MV-4-11 (cell line): ENCODE data around the gene SH3BP4.

Experiments
- DNase-seq: peaks from one replicate; lab custom pipeline; 2025; lab: John Stamatoyannopoulos, UW

SH3BP4 gene, protein sequence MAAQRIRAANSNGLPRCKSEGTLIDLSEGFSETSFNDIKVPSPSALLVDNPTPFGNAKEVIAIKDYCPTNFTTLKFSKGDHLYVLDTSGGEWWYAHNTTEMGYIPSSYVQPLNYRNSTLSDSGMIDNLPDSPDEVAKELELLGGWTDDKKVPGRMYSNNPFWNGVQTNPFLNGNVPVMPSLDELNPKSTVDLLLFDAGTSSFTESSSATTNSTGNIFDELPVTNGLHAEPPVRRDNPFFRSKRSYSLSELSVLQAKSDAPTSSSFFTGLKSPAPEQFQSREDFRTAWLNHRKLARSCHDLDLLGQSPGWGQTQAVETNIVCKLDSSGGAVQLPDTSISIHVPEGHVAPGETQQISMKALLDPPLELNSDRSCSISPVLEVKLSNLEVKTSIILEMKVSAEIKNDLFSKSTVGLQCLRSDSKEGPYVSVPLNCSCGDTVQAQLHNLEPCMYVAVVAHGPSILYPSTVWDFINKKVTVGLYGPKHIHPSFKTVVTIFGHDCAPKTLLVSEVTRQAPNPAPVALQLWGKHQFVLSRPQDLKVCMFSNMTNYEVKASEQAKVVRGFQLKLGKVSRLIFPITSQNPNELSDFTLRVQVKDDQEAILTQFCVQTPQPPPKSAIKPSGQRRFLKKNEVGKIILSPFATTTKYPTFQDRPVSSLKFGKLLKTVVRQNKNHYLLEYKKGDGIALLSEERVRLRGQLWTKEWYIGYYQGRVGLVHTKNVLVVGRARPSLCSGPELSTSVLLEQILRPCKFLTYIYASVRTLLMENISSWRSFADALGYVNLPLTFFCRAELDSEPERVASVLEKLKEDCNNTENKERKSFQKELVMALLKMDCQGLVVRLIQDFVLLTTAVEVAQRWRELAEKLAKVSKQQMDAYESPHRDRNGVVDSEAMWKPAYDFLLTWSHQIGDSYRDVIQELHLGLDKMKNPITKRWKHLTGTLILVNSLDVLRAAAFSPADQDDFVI

DNA sequence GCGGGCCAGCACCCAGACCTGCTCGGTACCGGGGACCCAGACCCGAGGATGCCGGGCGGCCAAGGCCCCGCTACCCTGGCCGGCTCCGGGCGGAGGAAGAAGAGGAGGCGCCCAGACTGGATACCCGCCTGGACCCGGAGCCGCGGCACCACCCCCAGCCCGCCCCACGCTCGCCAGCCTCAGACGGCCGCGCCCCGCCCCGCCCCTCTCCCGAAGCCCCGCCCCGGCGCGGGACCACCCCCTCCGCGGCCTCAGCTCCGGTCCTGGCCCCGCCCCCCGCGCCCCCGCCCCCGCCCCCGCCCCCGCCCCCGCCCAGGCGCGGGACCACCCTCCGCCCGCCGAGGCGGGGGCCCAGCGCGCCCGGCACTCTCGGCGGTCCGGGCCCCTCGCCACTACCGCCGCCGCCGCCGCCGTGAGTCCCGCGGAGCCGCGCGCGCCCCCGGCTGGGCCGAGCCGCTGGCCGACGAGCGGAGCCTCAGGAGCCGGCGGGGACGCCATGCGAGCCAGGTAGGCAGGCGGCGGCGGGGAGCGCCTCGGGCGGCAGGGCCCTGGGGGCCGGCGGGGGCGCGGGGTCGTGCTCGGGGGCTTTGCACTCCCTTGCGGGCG, at the start of gene SH3BP4:
Gene SH3BP4, plus strand, starts transcription at position 354 of the 606 bp plus-strand sequence. CDS start 82,986 bp downstream, outside the sequence.
- DNase-seq = no peak

DNA sequence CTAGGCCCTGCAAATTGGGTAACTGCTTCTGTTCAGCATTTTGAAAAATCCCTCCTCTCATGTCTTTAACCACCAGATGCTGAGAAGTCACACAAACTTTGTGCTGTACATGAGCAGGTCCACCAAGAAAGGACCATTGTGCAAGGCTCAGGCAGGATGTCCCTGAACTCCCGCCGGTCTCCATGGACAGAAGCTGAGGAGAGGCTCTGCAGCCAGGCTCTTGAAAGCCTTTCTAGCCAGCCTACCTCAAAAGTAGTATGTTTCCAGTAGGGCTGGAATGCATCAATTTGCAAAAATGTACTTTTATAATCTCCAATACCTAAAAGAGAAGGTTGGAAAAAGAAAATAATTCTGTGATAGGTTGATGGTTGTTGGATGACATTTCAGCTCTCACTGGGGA, 47.0 kb upstream of the SH3BP4 start:
- DNase-seq = no peak

DNA sequence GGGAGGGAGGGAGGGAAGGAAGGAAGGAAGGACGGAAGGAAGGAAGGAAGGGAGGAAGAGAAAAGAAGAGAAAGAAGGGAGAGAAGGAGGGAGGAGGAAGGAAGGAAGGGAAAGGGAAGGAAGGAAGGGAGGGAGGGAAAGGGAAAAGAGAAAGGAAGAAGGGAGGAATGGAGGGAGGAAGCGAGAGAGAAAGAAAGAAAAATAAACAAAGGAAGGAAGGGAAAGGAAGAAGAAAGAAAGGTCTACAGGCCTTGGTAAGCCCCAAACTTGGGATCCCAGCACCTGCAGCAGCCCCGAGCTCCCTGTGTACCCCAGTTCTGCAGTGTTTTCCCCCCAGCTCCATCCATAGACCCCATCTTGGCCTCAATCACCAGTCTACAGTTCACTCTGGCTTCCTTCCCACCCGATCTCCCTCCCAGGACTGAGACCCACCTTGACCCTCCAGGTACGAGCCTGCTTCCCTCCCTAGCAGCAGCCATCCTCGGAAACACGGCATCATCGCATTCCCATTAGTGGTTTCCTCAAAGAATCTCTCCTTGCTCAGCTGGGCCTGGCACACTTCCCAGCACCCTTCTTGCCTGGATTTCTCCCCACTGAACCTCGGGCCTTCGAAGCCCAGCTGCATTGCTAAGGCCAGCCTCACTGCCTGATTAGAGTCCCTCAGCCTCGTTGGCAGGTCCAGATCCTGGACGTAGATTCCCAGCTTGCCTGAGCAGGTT, 46.1 kb upstream of the SH3BP4 start:
- DNase-seq = no peak

DNA sequence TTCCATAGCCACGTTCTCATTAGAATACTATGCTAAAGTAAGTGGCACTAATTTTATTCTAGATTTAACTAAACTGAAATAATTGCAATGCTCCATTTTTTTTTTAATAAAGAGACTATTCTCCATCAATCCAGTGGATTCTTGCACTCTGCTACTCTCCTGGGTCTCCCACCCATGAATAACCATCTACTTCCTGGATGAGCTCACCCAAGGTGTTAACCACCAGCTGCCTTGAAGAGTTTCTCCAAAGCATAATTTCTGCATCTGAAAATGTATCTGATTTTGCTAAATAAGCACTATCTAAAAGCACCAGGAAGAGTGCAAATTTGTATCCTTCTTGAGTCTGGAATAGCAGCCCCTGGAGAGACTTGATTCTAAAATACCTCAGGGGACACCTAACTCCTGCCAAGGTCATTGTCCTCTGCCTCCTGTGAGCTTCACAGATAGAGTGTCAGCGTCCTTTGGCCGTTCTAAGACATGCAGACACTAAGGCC, 41.6 kb upstream of the SH3BP4 start:
- DNase-seq = no peak

DNA sequence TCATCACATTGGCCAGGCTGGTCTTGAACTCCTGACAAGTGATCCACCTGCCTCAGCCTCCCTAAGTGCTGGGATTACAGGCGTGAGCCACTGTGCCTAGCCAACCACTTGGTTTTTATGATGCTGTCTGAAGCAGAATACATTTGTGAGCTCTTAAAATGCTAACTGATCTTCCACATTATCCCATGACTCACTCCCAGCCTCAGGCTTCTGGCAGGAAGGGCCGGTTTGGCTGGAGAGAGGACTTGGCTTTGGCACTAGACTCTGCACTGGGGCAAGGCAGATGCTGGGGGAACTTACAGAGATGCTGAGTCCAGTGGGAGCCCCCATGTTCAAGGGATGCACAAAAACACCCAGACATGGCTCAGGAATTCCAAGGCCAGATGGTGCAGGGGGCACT, 40.5 kb upstream of the SH3BP4 start:
- DNase-seq = no peak

DNA sequence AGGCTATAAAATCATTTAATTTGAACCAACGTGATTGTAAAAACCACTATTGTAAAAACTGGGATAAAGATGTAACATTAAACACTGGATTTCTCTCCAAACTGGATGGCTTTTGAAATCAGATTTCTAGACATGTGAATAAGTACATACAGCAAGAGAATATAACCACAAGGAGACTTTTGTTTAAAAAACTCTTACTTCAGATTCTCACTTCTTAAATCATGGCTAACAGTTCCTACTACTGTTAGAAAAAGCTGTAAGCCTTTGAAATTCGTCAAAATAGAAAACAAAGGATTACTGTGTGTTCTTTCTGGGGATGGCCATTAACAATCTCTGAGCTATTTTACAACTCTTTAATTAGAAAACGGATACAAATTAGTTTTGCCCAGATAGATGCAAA, 39.4 kb upstream of the SH3BP4 start:
- DNase-seq = no peak

DNA sequence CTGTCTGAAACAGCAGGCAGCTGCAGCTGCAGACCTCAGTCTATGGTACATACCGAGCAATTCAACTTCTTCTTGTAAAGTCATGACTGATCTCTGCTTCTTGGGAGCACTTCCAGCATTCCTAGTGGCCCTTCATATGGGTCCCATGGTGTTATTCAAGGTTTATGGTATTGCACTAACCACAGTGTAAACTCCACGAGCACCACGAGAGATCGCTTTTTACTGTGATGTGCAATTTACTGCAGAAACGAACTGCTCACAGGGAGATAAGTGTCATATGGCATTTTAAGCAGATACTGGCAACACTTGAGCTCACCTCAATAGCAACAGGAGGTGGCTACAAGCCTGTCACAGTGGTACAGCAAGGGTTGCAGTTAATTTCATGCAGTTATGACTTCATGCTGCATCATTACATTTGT, 38.6 kb upstream of the SH3BP4 start:
- no peak for DNase-seq

DNA sequence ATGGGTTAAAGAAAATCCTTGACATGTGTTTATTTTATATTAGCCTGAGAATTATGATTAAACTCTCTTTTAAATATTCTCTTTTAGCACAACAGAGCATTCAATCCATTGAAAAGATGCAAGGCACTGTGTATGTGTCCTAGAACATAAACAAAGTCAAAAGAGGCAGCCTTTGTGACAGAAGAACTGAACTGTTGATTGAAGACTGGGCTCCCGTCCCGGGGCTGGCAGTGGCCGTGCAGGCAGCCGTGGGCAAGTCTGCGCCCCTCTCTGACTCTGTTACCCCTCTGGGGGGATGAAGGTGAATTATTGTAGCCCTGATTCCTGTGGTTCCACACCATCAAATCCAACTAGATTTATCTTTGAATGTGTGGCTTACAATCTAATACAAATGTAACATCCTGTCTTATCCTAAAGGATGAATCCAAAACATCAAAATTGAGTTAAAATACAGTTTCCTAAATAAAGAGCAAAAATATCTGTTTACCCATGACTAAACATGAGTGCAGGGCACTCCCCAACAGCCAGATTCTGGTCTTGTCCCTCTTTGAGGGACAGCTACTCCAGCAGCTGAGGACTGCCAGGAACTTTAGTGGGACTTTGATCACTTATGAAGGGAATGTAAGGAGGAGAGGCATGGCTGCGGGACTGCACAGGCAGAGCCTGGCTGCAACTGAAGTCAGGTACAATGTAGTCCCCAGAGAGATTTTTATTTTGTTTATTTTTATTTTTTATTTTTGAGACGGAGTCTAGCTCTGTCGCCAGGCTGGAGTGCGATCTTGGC, 37.3 kb upstream of the SH3BP4 start:
- no peak for DNase-seq

DNA sequence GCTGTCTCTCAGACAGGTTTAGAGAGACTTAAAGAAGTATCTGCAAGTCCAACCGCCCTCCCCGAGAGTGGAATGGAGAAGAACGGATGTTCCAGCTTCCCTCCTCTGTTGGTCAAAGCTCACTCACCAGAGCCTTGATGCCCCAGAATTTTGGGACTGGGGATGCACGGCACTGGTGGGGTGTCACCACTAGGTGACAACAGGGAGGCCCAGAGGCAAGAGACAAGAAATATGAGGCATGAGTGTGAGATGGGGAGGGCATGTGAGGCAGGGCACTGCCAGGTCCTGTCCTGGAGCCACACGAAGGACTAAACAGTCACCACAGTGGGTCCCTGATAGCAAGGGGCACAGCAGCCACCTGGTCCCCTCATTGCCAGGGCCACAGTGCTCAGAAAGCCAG, 35.1 kb upstream of the SH3BP4 start:
- DNase-seq = no peak

DNA sequence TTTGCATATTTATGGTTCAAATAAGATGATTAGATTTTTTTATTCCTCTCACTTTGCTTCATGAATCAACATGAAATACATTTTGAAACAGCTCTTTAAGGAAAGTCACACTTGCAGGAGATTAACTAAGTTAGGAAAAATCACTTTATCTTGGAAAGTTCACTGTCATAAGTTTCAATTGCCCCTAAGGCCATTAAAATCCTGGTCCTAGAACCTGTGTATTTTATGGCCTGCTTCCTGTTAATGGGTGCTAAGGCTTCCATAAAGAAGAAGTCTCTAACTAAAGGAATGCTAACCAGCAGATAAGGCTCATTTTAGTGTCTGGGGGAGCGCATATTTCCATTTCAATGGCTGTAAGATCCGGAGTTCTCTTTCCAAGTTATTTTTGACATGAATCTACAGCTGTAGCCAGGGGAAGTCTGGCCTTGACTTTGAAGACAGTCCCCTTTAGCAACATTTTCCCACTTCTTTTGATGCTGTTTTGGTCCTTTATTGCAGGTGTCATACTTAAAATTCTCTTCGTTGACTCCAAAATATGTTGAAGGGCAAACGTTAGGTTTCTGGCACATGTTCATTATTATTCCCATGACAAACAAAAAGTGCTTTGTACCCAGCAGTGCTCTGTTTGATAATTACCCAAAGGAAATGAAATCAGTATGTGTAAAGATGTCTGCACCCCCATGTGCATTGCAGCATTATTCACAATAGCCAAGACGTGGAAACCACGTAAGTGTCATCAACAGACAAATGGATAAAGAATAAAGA, 34.4 kb upstream of the SH3BP4 start:
- DNase-seq = no peak

DNA sequence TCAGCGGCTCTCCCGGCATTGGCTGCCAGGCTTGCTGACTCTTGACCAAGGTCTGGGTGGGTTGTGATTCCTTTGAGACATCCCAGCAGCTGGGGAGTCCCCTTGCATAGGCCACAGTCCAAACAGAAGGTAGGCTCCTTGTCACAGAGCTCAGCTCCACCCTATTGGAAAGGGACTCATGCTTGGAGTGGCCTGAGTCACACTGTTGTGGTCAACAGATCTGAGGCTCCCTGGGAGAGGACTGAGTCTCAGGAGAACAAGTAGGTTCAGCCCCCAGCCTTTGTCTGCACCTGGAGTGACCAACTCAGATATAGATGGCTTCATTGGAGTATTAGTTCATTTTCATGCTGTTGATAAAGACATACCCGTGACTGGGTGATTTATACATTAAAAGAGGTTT, 32.1 kb upstream of the SH3BP4 start:
- no peak for DNase-seq

DNA sequence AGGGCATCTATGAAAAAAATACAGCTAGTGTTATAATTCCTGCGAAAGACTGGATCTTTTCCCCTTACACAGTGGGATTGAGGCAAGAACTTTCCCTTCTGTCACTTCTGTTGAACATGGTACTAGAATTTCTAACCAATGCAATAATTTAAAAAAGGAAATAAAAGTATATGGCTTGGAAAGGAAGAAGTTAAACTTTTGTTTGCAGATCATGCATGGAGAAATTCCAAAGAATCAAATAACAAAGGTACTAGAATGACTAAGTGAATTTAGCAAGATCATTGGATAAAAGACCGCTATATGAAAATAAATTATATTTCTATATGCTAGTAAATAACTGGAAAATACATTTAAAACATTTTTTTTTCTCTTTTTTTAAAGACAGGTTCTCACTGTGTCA, 31.0 kb upstream of the SH3BP4 start:
- DNase-seq = no peak

DNA sequence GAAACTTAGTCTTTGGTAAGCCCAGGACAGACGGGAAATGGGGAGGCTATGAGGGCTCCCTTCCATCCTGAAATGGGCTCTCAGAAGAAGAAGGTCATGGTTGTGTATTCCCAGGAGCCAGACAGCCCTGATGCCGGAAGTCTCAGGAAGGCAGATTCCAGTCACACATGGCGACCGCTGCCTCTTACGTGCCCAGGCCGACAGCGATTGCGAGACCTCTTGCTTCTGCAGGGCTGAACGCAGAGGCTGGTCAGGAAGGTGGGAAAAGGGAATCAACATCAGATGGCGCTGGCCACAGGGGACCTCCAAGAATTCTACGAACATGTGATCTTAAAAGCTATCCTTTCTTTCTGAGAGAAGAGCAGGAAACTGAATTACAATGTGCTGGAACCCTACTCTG, 22.8 kb upstream of the SH3BP4 start:
- DNase-seq = no peak

DNA sequence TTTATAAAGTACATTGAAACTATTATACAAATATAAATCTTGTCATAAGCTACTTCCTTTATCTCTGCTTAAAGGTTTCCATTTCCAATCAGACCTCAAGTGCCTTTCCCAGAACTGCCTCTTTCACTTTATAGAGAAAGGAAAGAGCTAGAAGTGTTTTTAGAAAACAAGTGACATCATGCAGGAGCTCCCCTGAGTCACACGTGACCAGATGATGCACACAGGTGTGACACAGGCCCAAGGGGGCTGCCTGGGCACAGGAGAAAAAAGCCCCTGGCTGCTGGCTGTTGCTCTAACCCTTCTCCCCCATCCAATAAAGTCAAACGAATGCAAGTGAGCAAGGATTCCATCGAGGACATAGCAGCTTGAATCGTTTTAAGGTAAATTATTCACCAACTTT, 21.4 kb upstream of the SH3BP4 start:
- DNase-seq = no peak

DNA sequence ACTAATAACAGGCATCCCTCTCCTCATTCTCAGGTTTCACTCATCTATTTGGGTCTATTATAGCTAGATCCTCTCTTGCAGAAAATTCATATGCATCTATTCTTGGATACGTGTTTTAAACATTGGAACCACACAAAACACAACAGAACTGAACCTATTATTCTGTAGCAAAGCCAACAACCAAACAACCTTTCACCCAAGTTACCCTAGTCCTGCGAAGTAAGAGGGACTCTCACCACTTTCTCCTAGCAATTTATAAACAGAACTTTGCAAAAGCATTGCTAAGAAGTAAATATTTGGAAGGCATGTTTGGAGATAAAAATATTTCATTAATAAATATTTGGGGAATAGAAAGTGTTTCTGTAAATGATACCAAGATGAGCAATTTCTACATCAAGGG, 20.4 kb upstream of the SH3BP4 start:
- DNase-seq = no peak

DNA sequence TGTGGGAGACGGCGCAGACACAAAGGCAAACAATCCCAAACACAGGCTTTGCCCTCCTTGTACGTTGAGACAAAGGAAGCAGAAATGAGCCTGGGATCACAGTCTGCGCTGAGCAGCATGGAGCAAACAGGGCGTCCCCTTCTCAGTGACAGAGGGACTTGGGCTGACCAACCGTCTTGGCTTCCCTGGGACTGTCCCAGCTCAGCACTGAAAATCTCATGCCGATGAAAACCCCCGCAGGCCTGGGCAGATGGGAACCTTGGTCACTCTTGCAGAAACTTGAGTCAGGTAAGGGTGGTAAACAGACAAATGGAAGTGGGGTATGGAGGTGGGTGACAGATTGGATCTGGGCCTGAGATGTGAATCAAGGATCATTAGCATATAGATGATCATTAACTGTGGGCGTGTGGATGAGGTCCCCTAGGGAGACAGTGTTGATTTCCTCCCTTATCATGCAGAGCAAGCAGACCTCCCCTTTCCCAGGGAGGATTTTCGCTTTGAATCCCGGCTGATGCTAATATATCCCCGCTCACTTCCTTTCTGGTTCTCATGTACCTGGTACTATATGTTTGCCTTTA, 19.1 kb upstream of the SH3BP4 start:
- no peak for DNase-seq

DNA sequence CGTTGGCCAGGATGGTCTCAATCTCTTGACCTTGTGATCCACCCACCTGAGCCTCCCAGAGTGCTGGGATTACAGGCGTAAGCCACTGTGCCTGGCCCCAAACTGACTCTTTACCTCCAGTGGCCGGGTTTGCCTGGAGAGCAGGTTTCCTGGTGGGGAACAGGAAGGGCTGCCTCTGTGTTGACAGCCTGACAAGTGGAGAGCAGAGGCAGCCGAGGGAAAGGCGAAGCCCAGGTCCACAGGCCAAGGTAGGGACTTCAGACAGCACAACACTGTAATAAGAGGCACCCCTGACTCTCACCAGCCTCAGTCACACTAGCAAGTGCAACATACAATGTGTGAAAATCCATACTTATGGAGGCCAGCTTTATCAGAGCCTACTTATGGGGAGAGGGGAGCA, 16.5 kb upstream of the SH3BP4 start:
- no peak for DNase-seq

DNA sequence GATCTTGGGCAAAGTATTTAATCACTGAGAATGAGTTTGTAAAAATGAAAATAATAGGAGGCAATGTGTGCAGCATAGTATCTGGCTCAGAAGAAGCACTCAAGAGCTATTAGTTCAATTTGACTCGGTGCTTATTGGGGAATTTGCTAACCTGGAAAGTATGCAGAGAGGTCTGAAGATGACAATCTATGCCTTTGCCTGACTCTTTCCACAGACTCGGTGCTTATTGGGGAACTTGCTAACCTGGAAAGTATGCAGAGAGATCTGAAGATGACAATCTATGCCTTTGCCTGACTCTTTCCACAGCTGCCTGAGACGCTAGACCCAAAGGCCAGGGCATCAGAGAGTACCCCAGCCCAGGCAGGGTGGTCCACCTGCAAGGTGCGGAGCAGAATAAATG, 12.2 kb upstream of the SH3BP4 start:
- no peak for DNase-seq

DNA sequence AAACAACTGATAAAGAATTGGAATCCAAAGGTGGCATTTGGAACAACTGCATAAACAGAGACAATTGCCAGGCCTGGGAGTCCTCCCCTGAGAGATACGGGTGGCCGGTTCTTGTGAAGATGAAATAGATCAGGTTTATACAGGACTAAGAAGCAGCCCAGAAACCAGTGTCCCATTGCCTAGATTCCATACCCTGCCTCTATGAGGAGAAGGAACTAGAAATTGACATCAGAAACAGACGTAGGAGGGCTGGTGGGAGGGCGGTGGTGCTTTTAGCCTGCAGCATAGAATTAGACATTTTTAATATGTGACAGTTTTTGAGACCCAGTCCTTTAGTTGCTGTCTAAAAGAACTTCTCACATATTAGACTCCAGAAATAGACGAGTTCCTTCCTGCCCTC, 11.8 kb upstream of the SH3BP4 start:
- DNase-seq = no peak

DNA sequence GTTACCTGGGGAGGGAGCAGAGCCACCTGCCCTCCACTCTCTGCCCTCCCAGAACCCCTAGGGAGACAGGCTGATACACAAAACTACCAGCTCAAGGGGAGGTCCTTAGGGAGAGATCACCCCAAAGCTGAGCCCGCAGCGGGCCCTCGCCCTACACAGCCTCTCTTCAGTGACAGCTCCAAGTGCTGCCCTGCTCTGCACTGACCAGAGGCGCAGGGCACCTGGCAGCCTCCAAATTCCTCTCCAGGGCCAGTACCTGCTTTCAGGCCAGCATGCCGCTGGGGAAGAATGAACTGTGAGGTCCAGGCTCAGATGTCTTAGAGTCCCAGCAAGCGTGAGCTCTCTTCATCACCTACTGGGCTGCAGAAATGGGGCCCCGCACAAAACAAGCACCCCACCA, 11.3 kb upstream of the SH3BP4 start:
- no peak for DNase-seq
